K562 (cell line): ENCODE measurements around the gene RNASEH2A. TPM values are rescaled to one million over a fixed set of nuclear protein-coding genes. Genes with fewer than 3 reads are reported as not detected.

ENCODE experiments used
- ATF1 ChIP-seq, 2 experiments: fragments of 450-650 bp in 1 of 2; IDR thresholded peaks; 2 replicates each; pipeline ENCODE4 v1.6.1; 2016; ENCODE audit warnings: missing compliant biosample characterization in 1 of 2, missing genetic modification characterization in 1 of 2
- E2F1 ChIP-seq: sonication (generic); formaldehyde crosslinking; IDR thresholded peaks from 2 replicates; pipeline ENCODE4 v1.8.1; 2023; ENCODE audit warnings: mild to moderate bottlenecking, missing genetic modification reagents, moderate library complexity
- ESRRA ChIP-seq: fragments of 450-650 bp; IDR thresholded peaks from 2 replicates; pipeline ENCODE4 v1.6.1; 2014; ENCODE audit warnings: low read depth, mild to moderate bottlenecking, moderate library complexity, borderline replicate concordance
- GTF2B ChIP-seq: IDR thresholded peaks from 2 replicates; pipeline ENCODE4 v1.6.1; 2011; ENCODE audit not compliant: insufficient read length; ENCODE audit errors: extremely low read depth
- HMG20A ChIP-seq: fragments of 450-650 bp; formaldehyde crosslinking; conservative IDR thresholded peaks from 2 replicates; pipeline ENCODE4 v1.4.0; 2020; ENCODE audit warnings: mild to moderate bottlenecking, mixed read lengths
- MAZ ChIP-seq, 2 experiments: fragments of 450-650 bp in 1 of 2; sonication (generic) in 1 of 2; formaldehyde crosslinking; IDR thresholded peaks in 1 of 2; conservative IDR thresholded peaks in 1 of 2; 2 replicates each; pipeline versions ENCODE4 v1.4.0 to v1.5.0; 2020; ENCODE audit warnings: mild to moderate bottlenecking in 1 of 2, missing genetic modification reagents in 1 of 2
- MNT ChIP-seq, 2 experiments: fragments of 450-650 bp; conservative IDR thresholded peaks; 2 replicates each; pipeline ENCODE4 v1.6.1; 2017; ENCODE audit warnings: mild to moderate bottlenecking in 2 of 2, moderate library complexity in 2 of 2
- NR0B1 ChIP-seq: fragments of 450-650 bp; IDR thresholded peaks from one replicate; pipeline ENCODE4 v1.6.1; 2018; ENCODE audit warnings: mild to moderate bottlenecking, moderate library complexity; ENCODE audit not compliant: partially characterized antibody
- PHF8 ChIP-seq: fragments of 200-600 bp; sonication (generic); IDR thresholded peaks from 2 replicates; pipeline ENCODE4 v1.6.1; 2012; ENCODE audit warnings: mixed run types, mild to moderate bottlenecking, inconsistent platforms, low read length, moderate library complexity, borderline replicate concordance
- POLR3A ChIP-seq: IDR thresholded peaks from 2 replicates; pipeline ENCODE4 v1.6.1; 2011; ENCODE audit warnings: borderline replicate concordance, mild to moderate bottlenecking, moderate library complexity; ENCODE audit not compliant: insufficient read length, insufficient read depth; ENCODE audit errors: extremely low read depth
- PURB ChIP-seq: sonication (generic); formaldehyde crosslinking; IDR thresholded peaks from 2 replicates; pipeline ENCODE4 v1.9.0; 2021; ENCODE audit warnings: low read depth, mild to moderate bottlenecking, missing genetic modification reagents
- RAD21 ChIP-seq, 2 experiments: fragments of 250-450 bp in 1 of 2; fragments of 450-650 bp in 1 of 2; sonication (Bioruptor Pico) in 1 of 2; formaldehyde crosslinking in 1 of 2; IDR thresholded peaks in 1 of 2; conservative IDR thresholded peaks in 1 of 2; 2 replicates each; pipeline versions ENCODE4 v1.4.0 to v1.8.0; 2020 to 2022; ENCODE audit warnings: mild to moderate bottlenecking in 2 of 2, moderate library complexity in 1 of 2
- RBM14 ChIP-seq: fragments of 200-400 bp; formaldehyde crosslinking; IDR thresholded peaks from 2 replicates; pipeline ENCODE4 v1.6.1; 2018; ENCODE audit warnings: low read depth, mild to moderate bottlenecking, low read length, moderate library complexity, borderline replicate concordance; ENCODE audit not compliant: insufficient read depth
- SIN3A ChIP-seq, 2 experiments: fragments of 150-350 bp in 1 of 2; IDR thresholded peaks; 2 replicates each; pipeline ENCODE4 v1.6.1; 2011 to 2016; ENCODE audit warnings: borderline replicate concordance in 2 of 2, low read depth in 2 of 2, low read length in 2 of 2, mild to moderate bottlenecking in 2 of 2, moderate library complexity in 2 of 2; ENCODE audit not compliant: control insufficient read depth in 1 of 2
- SMAD4 ChIP-seq: fragments of 250-450 bp; sonication (Bioruptor Pico); conservative IDR thresholded peaks from 2 replicates; pipeline ENCODE4 v1.8.0; 2021; ENCODE audit warnings: inconsistent platforms, mild to moderate bottlenecking, moderate library complexity
- SRSF3 ChIP-seq: fragments of 200-400 bp; formaldehyde crosslinking; IDR thresholded peaks from 2 replicates; pipeline ENCODE4 v1.6.1; 2016; ENCODE audit warnings: mild to moderate bottlenecking, low read length, moderate library complexity; ENCODE audit not compliant: insufficient read depth
- TAF7 ChIP-seq: fragments of 450-650 bp; IDR thresholded peaks from 2 replicates; pipeline ENCODE4 v1.6.1; 2016; ENCODE audit warnings: missing genetic modification characterization, missing compliant biosample characterization
- TGIF2 ChIP-seq: sonication (generic); formaldehyde crosslinking; IDR thresholded peaks from 2 replicates; pipeline ENCODE4 v1.8.1; 2022; ENCODE audit warnings: mild to moderate bottlenecking, missing genetic modification reagents, moderate library complexity
- ZNF212 ChIP-seq: fragments of 450-650 bp; formaldehyde crosslinking; IDR thresholded peaks from 2 replicates; pipeline ENCODE4 v1.4.0; 2020; ENCODE audit warnings: mild to moderate bottlenecking
- ZNF584 ChIP-seq: fragments of 200-800 bp; sonication (Bioruptor generic); IDR thresholded peaks from 2 replicates; pipeline ENCODE4 v1.6.1; 2016; ENCODE audit warnings: low read depth, mild to moderate bottlenecking, missing genetic modification characterization, missing compliant biosample characterization
- polyA plus RNA-seq, 8 experiments: library from polyadenylated mRNA; depleted of rRNA in 4 of 8; stranded (reverse) in 5 of 8; unstranded in 3 of 8; fragments of >200 nt; fragmentation: Nextera tagmentation in 2 of 8; fragmentation: Illumina TruSeq in 1 of 8; extraction: Ambion mirVana in 2 of 8; extraction: Trizol in 1 of 8; gene quantifications; 2 replicates each; pipeline versions ENCODE4 v1.2.1 to v1.2.3, GENCODE V29; 2011 to 2014; ENCODE audit warnings: inconsistent platforms in 1 of 8, missing spikeins in 1 of 8
- total RNA-seq, 7 experiments: library from RNA; depleted of rRNA in 6 of 7; stranded (reverse); fragments of >200 nt in 6 of 7; fragmentation: Illumina TruSeq in 2 of 7; extraction: Trizol in 2 of 7; gene quantifications; 2 replicates each; pipeline versions ENCODE4 v1.2.1 to v1.2.3, GENCODE V29; 2011 to 2021; ENCODE audit warnings: low replicate concordance in 1 of 7

The RNASEH2A gene
- total and polyA plus RNA-seq, 9 of the 15 experiments (the other 6 are each of a cell fraction or from before 2014, with no cell fraction given), result 22.3 to 78.0 (median 61.7) TPM

- TF ChIP-seq E2F1 (CRISPR knock-in tag) (peak; percentile 90), PHF8 (peak; percentile 84), SRSF3 (peak; percentile 87; the same call in 1 of the 2 replicates), PURB (CRISPR knock-in tag) (no peak), MAZ (CRISPR knock-in tag; conservative IDR thresholded peaks at IDR 0.05 in 1 of 2, IDR thresholded peaks at IDR 0.05 in 1 of 2) (peak; percentile 95 to 99), RAD21 (CRISPR knock-in tag; conservative IDR thresholded peaks at IDR 0.05 in 1 of 2, IDR thresholded peaks at IDR 0.05 in 1 of 2) (peak in 1 of 2 experiments; percentile 18; a peak in 2 of 4 replicates), ATF1 (CRISPR knock-in tag; IDR thresholded peaks at IDR 0.05) (peak; percentile 56), ATF1 (tag; IDR thresholded peaks at IDR 0.05) (peak; percentile 95), HMG20A (CRISPR knock-in tag) (no peak), NR0B1 (no peak), POLR3A (no peak), RBM14 (0 out of 2 replicates have a peak, but pooled peaks have one; percentile 73), ZNF584 (CRISPR knock-in tag) (peak; percentile 59; the same call in 1 of the 2 replicates), GTF2B (peak; percentile 67), TGIF2 (peak; percentile 92; the same call in 1 of the 2 replicates), ESRRA (peak; percentile 68; the same call in 1 of the 2 replicates), ZNF212 (CRISPR knock-in tag) (no peak), MNT (conservative IDR thresholded peaks at IDR 0.05) (no peak; a peak in 1 of 4 replicates), SIN3A (IDR thresholded peaks at IDR 0.05; ENCODE audit: borderline replicate concordance in 2 of 2, control insufficient read depth in 1 of 2, low read depth in 2 of 2, low read length in 2 of 2) (peak; percentile 92 to 94; a peak in 2 of 4 replicates), SMAD4 (CRISPR knock-in tag) (peak; percentile 83), TAF7 (tag) (peak; percentile 91)
Observed at GRCh38 chr19:12791345-12792050, 14.9 kb upstream of the RNASEH2A start, which contains the start of gene JUNB (continued).
